GM18868 (cell line): ENCODE measurements around the gene KCNH8.

Experiments used
- ATAC-seq: cut with Tn5 transposase; IDR thresholded peaks from one replicate; pipeline ENCODE4 v1.9.1; 2021; ENCODE audit warnings: mild to moderate bottlenecking, moderate library complexity; ENCODE audit not compliant: unreplicated experiment

KCNH8 gene

GRCh38 chr3:19471138-19471537 is 322.8 kb downstream of the KCNH8 start:
- ATAC-seq = no peak

GRCh38 chr3:19473971-19474580 is 325.8 kb downstream of the KCNH8 start:
- no peak for ATAC-seq

- ATAC-seq = no peak
Observed at GRCh38 chr3:19476281-19476680, 328.0 kb downstream of the KCNH8 start.

GRCh38 chr3:19485267-19485666 is 337.0 kb downstream of the KCNH8 start:
- ATAC-seq = no peak

DNA sequence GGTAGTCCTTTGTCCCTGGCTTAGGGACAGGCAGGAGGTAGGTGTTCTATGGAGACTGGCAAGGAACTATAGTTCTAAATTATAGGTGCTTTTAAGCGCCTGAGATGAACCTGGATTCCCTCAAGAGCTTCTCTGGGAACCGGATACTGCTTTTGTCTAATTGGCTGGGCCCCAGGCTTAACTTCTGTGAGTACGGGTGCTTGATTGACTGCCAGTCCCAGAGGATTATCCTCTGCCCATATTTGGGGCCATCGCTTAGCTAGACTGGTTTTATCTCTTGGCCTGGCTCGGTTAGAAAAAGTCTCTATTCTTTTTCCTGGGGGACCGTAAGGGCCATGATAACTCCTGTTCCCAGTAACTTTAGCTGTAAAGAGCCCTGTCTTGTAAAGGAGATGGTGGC is 339.1 kb downstream of the KCNH8 start:
- ATAC-seq = no peak

DNA sequence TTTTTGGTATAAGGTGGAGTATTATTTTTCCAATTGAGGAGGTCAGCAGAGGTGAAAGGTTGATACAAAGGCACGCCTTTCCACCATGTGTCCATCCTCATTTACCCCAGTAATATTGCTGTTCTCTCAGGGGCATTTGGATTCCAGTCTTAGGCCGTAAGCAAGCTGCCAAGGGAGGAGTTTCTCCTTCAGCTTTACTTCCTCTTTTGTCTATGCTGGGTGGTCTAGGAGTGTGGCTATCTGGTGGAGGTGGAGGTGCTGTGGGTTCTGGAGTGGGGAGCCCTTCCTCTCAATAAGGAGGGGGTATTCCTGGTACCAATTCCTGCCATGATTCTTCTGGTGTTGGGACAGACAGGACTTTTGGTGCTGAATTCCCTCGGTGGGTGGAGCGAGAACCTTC is 340.6 kb downstream of the KCNH8 start:
- ATAC-seq = no peak

- ATAC-seq = no peak
Observed at GRCh38 chr3:19489936-19490335, 341.6 kb downstream of the KCNH8 start.

- ATAC-seq = peak; percentile 52
Observed at GRCh38 chr3:19506171-19506570, 357.9 kb downstream of the KCNH8 start.

- ATAC-seq = no peak
Observed at GRCh38 chr3:19522305-19522704, 374.0 kb downstream of the KCNH8 start.

DNA sequence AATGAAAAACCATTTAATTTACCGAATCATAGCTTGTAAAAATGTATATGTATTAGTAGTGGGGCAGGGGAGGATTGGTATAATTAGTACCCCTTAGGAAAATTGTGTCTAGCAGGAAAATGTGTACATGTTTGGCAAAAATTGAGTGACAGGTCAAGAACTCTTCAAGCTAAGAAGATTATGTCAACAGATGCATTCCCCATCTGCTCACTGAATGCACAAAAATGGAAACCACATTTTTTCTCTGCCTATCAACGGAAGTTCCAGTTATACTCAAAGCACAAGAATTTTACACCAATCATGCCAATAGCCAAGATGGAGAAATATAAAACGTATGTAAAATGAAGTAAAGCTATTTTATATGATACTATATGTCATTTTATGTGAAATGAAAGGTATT is 377.8 kb downstream of the KCNH8 start:
- no peak for ATAC-seq

DNA sequence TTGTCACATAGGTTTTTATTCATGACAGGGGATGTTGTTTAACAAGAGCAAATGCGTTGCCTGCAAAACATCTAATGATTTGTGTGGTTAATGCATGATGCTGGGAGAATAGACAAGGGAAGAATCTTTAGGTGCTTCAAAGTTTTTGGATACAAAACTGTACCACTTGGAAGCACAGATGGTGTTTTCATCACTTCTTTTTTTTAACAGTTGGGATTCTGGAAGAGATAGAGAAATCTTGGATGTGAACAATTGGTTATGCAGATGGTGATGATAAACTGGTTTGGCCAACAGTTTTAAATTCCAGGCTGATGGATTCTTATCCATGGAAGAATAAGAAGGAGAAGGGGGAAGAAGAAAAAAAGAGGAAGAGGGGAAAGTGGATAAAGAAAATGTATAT is 379.4 kb downstream of the KCNH8 start:
- ATAC-seq = no peak

- ATAC-seq = no peak
Observed at GRCh38 chr3:19531426-19531825, 383.1 kb downstream of the KCNH8 start.

DNA sequence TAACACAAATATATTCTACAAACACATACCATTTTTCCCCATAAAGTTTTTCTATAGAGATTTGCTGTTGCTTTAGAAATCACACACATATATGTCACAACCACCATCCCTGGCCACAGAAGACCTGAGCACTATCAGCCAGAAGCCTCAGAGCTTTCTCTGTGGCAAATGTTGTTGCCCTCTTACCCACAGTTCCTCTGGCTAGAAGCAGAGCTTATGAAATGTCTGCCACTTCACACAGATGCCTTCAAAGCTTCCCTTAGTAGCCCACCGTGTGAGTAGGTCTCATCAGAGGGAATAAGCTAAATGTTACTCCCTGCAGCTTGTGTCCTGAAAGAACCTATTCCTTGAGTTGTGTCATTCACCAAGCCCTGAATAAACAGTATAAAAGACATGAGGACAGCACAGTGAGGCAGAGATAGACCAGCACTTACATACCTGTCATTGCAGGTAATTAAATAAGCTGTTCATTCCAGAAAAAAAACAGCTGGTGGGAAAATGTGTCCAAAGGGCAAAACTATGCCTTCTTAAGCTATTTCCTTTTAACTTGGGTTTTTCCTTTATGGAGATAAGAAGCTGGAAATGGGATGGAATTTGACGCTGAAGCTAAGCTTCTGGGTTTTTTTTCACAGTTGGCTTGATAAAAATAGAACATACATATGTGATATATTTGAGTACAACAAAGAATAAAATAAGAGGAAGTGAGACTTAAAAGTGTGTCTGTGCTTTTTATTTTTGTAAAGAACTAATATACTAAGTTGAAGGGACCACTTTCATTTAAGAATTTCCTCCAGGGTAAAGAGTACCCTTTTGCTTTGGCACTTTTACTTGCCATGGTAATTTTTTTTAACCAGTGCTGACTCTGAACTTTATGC is 391.4 kb downstream of the KCNH8 start:
- peak; percentile 67 for ATAC-seq

GRCh38 chr3:19540464-19540863 is 392.2 kb downstream of the KCNH8 start:
- ATAC-seq = peak; percentile 39

GRCh38 chr3:19541284-19541683 is 393.0 kb downstream of the KCNH8 start:
- peak; percentile 12 for ATAC-seq

- peak; percentile 39 for ATAC-seq
Observed at GRCh38 chr3:19543212-19543841, 395.0 kb downstream of the KCNH8 start.

- ATAC-seq = no peak
Observed at GRCh38 chr3:19547665-19548464, 399.6 kb downstream of the KCNH8 start.

GRCh38 chr3:19559724-19560442 is 411.6 kb downstream of the KCNH8 start:
- peak; percentile 94 for ATAC-seq

DNA sequence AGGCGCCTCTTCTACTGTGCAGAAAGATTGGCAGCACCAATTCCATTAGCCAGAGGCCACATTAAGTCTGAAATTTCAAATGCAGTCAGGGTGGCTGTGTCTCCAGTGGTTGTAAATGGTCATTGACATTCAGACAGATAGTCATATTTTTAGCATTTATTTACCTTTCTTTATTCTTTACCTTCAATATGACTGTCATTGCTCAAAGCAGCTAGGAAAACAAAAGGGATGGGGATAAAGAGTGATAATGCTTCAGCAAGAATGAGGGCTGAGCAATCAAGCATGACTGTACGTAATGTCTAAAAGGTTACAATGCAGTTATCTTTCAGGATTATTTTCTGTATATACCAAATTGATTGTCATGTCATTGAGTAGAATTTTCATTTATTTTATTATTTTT is 425.3 kb downstream of the KCNH8 start:
- no peak for ATAC-seq

- no peak for ATAC-seq
Observed at GRCh38 chr3:19574268-19574667, 426.0 kb downstream of the KCNH8 start.
